GM21528 (cell line): ENCODE results near the gene CSNK2A3.
"Not testable (repeated sequence)": the region's sequence is repeated elsewhere in the genome, so short reads cannot be mapped to it uniquely, and the experiment has no call there.

Source experiments
- ATAC-seq: cut with Tn5 transposase; IDR thresholded peaks from one replicate; pipeline ENCODE4 v1.9.1; 2021; ENCODE audit warnings: mild to moderate bottlenecking, moderate library complexity; ENCODE audit not compliant: unreplicated experiment, low FRiP score

Gene CSNK2A3

DNA sequence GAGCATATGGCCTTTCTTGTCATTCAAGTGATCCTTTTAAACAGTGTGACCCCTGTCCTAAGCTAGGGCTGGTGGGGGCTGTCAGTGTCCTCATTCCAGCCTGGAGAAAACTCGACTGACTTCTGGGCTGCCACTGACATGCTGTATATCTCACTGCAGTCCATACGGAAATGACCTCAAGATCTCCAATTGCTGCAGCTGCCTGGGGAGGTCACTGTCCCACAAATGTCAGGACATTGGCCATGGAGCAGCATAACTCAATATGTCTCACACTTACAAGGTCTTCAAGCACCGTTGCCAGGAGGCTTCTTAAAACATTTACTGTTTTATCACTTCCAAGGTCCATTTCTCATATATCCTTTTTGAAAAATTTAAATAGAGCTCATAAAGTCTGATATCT is 27.8 kb upstream of the CSNK2A3 start:
- ATAC-seq, result no peak

DNA sequence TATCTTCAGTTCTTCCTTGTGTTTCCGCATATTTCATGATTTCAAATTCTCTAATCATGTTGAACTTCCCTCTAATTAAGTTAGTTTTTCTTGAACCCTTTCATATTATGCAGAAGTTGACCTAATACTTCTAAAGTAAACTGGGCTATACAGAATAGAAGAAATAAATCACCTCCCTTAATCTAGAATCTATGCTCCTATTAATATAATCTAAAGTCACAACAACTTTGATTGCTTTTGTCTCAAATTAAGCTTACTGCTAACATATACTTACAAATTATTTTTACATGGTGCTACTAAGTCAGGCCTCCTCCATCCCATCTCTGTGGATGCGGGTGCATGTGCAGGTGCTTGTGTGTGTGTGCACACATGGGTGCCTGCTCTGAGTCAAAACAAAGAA is 27.3 kb upstream of the CSNK2A3 start:
- ATAC-seq, result no peak

DNA sequence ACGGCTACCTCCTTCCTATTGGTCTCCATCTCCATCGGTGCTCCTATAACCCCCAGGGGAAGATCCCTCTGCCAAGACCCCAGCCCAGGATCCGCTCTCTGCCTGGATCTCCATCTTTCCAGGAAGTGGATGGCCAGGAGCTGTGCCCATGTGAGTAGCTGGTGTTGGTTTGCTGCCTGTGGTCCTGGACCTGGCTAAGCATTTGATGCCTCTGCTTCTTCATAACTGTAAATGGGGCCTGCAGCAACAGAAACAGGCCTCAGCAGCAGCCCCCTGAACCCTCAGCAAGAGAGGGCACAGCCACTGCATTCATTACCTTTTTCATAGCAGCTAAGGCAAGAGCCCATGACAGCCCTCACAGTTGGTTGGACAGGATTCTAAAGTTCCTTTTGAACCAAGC is 26.6 kb upstream of the CSNK2A3 start:
- ATAC-seq, result no peak

DNA sequence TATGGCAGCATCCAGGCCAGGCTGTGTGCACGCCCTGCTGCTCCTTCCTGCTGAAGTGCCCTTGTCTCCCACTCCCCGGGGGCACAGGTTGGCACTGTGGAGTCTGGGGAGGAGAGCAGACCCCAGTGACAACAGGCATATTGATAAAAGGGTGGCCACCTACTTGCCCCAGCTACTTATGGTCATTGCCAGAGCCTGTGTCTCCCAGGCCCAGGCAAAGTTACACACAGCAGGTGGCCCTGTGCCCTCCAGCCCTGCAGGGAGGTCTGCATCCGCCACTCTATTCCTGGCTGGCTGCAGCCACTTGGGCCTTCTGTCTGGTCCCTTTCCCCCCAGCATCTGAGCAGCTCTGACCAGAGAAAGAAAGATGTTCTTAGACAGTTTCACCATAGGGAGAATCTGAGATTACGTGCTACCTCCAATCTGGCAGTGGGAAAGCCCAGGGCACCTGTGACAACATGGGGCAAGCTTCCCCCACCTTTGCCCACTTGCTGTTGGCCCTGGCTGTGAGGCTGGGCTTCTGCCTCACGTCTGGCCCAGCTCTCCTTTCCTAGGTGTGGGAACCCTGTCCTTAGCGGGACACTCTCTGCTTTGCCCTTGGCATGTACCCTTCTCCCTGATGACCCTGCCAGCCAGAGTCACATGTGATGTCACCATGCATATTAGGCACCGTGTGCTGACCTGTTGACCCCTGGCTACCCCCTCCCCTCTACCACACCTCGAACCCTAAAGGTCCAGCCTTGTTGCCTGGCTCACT is 25.3 kb upstream of the CSNK2A3 start:
- no peak for ATAC-seq

DNA sequence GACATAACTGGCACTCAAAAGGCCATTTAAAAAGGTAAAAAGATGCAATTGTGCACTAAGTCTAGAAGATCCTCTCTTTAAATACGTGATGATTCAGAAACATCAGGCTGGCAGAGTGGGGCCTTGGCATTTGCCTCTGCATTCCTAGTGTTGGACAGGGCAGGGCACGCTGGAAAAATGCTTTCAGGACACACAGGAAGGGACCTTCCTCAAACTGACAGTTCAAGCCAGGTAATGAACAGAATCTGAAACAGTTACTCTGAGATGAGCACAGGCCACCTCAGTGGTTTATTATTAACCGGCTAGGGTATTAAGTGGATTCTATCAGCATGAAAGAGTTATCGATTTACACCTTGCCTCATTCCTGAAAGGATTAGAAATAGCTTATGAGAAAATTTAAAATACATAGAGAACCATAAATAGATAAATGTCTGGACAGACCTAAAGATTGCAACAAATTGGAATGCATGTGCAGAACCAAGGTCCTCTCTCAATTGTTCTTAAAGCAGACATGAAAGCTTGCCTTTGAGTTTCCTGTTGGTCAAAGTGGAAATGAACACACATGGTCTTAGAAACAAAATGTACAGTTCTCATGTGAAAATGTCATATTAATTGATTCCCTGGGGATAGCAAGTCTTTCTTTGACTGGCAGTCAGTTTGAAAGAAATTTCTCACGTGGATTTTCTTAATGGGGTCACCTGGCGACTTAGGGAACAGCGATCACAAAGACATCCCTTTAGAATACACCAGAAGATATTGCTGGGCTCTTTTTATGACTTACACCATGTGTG is 21.5 kb upstream of the CSNK2A3 start:
- no peak for ATAC-seq

DNA sequence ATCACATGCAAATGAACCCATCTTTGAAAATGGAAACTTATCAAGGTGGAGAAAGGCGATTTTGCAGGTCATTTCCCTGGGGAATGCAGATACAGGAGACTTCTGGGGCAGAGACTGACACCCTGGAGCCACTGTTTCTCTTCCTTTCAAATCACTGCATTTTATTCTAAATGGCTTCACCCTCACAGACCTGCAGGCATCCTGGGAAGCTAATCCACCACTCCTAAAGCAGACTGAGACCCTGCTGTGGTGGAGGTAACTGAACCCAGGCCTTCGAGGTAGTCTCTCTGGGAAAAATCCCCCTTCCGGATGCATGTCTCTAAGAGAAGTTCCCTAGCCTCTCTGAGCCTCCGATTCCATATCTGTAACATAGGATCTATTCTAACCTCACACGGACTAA is 20.9 kb upstream of the CSNK2A3 start:
- ATAC-seq, result no peak

DNA sequence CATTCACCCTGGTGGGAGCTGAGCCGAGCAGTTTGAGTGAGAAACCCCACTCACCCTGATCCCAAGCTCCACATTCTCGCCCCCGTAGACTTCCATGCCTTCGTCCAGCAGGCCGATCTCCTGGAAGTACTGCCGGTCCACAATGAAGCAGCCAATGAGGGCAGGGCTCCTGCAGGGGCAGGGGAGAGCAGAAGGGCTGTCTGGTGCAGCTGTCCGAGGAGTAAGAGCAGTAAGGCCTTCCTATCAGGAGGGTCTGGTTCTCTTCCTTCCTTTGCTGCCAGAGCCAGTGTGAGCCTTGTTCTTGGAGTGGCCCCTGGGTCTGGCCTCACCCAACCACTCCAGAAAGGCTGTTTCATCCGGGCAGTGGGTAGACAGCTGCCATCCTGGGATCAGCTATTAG is 19.4 kb upstream of the CSNK2A3 start:
- no peak for ATAC-seq

DNA sequence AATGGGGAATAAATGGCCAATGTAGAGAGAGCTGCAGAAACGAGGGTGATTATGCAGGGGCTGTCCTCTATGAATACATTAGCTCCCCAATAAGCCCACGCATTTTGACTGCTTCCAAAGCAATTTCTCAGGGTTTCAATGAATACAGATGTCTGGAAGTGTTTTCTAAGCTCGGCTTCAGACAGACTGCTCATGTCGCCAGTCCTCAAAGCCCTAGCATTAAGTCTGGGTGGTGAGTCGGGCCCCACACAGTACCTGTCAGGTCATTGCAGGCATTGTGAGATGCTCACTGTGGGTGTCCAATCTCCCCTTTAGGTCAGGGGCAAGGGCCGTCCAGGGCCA is 17.9 kb upstream of the CSNK2A3 start:
- ATAC-seq, result no peak

DNA sequence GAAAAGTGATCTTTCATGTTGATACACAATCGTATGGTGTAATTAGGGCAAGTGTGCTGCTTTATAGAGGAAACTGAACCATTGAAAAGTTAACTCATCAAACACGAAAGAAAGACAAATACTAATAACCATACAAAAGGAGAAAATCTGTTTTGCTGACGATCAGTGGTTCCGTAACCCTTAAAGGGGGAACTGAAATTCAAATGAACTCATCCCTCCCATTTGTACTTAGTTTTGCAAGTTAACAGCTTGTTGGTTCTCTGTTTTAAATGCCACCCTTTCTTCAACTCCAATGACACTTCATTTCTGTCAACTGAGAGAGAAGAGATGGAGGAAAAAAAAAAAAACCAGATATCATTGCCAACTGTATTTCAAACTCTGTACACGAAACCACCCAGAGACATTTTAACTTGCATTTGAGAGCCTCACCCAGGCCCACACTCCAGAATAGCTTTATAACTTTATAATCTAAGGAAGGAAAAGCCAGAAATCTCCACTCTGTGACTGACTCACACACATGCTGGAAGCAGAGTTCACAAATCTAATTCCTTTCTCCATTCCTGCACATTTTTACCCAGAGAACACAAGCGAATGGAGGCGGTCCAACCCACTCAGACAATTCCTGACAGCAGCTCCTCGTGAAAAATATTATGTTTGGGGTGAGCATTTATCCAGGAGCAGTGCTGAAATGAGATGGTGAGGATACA is 17.4 kb upstream of the CSNK2A3 start:
- ATAC-seq, result no peak

DNA sequence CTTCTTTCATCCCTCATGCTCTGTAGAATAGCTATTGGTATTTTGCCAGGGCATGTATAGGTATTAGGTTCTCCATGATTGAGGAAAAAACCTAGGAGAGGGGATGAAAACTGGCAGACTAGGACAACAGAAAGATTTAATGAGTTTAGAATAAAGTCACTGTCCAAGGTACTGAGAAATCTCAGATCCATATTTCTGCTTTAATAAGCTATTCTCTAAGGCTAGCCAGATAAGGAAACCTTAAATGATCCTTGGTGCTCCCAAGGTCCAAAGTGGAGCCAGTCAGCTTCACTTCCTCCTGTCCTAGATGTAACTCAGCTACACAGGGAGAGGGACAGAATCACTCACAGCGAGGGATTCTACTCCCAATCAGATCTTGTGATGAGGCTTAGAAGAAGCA is 13.7 kb upstream of the CSNK2A3 start:
- ATAC-seq, result no peak

DNA sequence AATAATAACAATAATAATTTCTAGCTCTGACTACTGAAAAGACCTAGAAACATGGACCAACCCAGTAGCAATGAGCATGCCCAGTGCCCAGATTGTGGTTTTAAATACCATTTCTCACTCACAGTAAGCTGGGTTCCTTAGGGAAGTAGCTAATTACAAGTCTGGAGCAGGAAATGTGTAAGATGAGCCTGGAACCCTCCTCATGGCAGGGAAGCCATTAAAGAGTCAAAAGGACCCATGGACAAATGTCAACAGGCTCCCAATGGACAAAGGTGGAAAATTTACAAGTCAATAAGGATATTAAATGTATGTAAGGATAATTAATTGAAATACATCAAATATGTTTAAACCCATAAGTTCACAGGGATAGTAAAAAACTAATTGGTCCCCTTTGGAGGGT is 10.6 kb upstream of the CSNK2A3 start:
- no peak for ATAC-seq

DNA sequence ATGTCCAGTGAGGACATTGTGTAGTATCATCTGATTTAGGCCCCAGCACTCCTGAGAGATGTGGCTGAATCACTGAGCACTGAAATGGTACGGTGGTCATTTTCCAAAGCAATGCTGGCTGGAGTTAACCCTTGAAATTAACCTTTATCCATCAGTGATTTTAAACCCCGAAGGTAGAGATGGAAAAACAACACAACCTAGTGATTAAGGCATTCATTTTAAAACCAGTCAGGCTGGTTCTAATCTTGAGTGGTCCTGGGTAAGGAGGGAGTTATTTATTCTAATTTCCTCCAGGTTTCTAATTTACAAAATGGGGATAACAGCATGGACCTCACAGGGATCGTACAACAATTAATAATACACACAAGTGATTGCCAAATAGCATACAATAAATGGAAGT is 6.6 kb upstream of the CSNK2A3 start:
- no peak for ATAC-seq

DNA sequence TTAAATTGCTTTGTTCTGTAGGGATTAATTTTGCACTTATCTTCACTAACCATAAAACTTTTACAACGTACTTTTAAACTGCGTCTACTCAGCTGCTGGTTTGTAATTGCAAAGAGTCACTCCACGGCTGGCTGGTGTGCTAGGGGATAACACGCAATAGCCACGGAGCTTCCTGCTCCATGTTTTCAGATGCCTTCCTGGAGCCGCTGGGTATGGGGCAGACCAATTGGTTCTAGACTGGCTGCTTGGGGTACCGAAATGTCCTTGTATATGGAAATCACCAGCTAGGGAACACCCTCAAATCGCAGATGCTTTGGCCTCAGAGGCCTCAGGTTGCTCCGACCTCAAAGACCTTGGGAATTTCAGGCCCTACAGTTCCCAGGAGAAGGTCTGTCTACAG is 3.8 kb upstream of the CSNK2A3 start:
- no peak for ATAC-seq

DNA sequence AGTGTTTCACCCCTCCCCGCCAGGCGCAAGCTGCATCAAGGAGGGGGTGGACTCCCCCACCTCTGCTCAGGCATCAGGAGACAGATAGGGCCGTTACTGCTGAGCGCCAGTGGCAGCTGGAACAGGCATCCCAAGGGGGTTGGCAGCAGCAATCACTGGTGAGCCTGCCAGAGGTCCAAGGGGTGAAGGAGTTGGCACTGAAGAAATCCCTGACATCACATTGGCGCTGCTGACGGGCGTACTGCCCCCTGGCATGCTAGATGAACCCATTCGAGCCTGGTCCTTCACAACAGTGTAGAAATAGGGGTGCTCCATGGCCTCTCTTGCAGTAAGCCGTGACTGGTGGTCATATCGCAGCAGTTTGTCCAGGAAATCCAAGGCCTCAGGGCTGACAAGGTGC is 1.2 kb downstream of the CSNK2A3 start:
- not testable (repeated sequence) for ATAC-seq

DNA sequence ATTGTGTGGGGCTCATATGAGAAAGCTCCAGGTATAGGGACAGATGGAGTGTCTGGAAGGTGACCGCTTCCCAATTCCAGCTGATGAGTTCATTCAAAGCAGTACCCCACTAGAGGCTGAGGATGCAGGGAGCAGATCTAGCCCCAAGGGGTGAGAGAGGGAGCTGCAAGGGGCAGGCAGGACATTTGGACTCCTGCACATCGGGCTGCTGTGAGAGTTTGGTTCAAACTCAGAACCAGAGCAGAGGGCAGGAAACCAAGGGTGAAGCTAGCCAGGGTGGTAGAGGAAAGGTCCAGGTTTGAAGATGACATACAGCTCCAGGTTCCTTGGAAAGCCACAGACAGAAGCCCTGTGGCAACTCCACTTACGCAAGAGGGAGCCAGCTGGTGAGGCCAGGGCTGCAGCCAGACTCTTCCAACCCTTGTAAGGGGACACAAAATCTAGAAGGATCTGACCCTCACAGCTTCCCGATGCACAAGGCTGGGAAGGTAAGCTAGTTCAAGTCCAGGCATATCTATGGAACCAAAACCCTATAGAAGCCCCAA is 1.9 kb downstream of the CSNK2A3 start:
- no peak for ATAC-seq

DNA sequence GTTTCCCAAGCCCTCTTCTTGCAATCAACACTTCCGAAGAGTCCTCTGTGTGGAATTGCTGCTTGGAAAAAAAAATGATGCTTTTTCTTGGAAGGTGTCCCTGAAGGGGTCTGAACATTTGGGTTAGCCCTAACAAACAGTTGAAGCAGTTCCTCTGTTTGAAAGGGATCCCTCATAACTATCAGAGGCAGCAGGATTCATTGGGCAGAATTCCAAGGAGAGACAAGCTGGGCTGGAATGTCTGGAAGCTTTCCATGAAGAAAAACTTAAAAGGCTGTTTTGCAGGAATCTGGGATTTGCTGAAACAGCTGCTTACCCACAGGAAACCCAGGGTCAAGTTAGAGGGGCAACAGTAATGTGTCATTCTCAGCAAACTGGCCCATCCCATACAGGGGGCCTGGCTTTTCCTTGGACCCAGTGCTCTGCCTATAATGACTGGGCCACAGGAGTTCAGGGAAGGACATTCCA is 3.1 kb downstream of the CSNK2A3 start:
- ATAC-seq, result no peak

DNA sequence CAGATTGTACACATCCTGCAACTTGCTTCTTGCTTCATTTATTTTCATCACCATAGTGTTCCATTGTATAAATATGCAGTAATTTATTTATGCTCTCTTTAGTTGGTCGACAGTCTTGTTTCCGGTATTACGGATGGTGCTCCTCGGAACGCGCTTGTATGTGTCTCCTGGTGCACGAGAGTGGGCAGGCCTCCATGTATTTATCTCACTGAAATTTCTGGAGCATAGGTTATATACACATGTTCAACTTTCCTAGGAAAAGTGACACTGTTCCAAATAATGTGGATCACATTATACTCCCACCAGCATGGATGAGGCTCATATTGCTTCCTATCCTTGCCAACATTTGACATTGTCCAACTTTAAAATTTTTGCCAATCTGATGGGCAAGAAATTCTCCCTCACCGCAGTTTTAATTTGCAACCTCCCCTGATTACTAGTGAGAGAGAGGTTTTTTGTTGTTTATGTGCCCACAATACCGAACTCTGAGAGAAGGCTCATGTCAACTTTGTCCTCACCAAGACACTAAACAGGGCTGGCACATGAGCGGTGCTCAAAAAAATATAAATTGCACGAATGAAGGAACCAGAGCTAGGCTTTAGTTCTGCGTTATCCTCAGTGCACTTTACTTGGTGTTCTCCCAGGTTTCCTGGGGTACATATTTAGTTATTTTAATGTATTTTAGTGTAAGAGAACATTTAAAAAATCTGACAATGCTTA is 3.8 kb downstream of the CSNK2A3 start:
- no peak for ATAC-seq

DNA sequence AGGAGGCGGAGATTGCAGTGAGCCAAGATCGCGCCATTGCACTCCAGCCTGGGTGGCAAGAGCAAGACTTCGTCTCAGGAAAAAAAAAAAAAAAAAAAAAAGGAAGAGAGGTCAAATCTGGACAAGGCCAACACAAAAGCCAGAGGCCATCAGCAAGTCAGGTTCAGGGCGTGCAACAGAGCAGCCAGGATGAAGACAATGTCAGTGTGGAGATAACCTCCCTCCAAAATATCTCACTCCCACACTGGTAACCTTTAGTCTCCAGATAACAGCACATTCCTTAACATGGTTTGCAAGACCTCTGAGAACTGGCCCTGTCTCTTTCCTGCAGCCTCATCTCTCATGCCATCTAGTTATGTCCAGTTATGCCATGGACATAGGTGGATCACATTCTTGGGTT is 4.7 kb downstream of the CSNK2A3 start:
- no peak for ATAC-seq

DNA sequence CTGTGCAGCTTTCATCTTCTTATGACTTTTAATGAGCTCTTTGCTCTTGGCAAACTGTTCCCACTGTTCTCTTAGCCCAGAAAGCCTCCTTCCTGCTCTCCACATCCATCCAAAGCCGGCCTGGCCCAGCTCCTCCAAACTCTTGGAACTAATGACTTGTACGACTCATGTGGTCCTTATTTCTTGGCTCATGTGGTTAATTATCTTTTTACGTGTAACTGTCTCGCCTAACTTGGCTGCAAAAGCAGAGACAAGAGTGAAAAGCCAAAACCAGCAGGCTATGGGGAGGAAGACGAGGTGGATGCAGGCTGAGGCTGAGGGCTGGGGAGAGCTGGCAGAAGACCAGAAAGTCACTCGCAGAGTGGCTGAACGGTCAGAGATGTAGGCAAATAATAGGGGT is 5.5 kb downstream of the CSNK2A3 start:
- ATAC-seq, result no peak

DNA sequence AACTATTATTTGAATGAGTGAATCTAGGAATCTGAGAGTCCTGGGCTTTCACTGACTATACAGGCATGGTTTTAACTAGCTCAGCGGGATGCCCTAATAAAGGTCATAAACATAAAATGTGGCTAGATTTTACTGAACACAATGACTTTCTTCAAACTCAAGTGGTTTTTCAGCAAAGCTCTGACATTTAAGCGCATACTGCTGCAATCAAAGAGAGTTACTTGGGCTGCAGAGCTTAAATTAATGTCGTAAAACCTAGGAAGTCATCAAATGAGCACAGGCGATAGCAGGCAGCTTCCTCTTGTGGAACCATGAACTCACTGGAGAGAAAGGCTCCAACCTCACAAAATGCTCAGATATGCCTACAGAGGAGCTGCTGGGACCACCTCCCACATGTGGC is 6.7 kb downstream of the CSNK2A3 start:
- no peak for ATAC-seq

DNA sequence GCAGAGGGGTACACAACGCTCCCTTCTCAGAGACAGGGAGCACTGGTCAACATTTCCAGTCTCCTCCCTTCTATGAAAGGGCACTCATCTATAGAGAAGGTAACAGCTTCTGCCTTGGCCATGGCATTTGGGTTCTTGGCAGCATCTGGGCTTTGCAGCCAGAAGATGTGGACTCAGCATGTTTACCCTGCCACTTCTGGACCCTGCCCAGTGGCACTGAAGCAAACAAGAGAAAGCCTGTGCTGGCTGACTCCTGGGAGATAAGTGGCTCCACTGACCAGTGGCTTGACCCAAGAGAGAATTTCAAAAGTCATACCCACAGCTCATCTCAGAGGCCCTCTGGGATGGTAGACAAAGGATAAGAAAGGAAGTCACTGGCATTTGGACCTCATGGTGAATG is 8.0 kb downstream of the CSNK2A3 start:
- no peak for ATAC-seq
